A549 (cell line): ENCODE data around the gene POLD2. TPM values are rescaled to one million over a fixed set of nuclear protein-coding genes. Genes with fewer than 3 reads are reported as not detected.

ENCODE experiments used
- ATAC-seq, 2 experiments: fragments of 200-7000 bp in 1 of 2; fragments of >200 bp in 1 of 2; cut with Nextera tagmentation in 1 of 2; cut with Tn5 transposase in 1 of 2; 3 replicates each; pipeline versions ENCODE4 v1.8.0 to v1.9.1; 2018 to 2020; ENCODE audit warnings: mild to moderate bottlenecking in 1 of 2, moderate library complexity in 1 of 2
- CTCF ChIA-PET: fragments of 300-600 bp; sonication (Branson Sonifier 250); formaldehyde crosslinking; extraction: SDS; loops from one replicate; lab custom pipeline; 2021; ENCODE audit warnings: antibody characterized with exemption, inconsistent platforms; lab: Yijun Ruan, JAX
- POLR2A ChIA-PET: fragments of 350-600 bp; formaldehyde crosslinking; extraction: SDS; loops from one replicate; lab custom pipeline; 2021; ENCODE audit warnings: antibody characterized with exemption, inconsistent platforms; lab: Yijun Ruan, JAX
- DNase-seq, 2 experiments: peaks; one replicate each; pipeline versions ENCODE4 v3.0.0 to v3.0.0-alpha.2; 2011 to 2016; ENCODE audit warnings: low read depth in 1 of 2, low spot score in 1 of 2
- FAIRE-seq: peaks from 2 replicates; lab custom pipeline; 2011; peaks lifted over from hg19 to GRCh38; lab: Jason Lieb, UNC
- H3K27ac ChIP-seq, 2 experiments: fragments of >200 bp; sonication (Bioruptor Twin); formaldehyde crosslinking; 3 replicates each; pipeline ENCODE4 v1.5.1; 2016 to 2017
- H3K4me1 ChIP-seq: fragments of >200 bp; sonication (Bioruptor Twin); formaldehyde crosslinking; 3 replicates; pipeline ENCODE4 v1.6.1; 2016
- H3K4me2 ChIP-seq: fragments of >200 bp; sonication (Bioruptor Twin); formaldehyde crosslinking; 3 replicates; pipeline ENCODE4 v1.6.1; 2016
- H3K4me3 ChIP-seq: fragments of >200 bp; sonication (Bioruptor Twin); formaldehyde crosslinking; 3 replicates; pipeline ENCODE4 v1.5.1; 2016
- H3K9me3 ChIP-seq: fragments of >200 bp; sonication (Bioruptor Twin); formaldehyde crosslinking; 3 replicates; pipeline ENCODE4 v1.6.1; 2016
- BHLHE40 ChIP-seq: IDR thresholded peaks from 2 replicates; pipeline ENCODE4 v1.6.1; 2012; ENCODE audit warnings: low read depth, low read length, inconsistent platforms
- CBX2 ChIP-seq: fragments of 200-600 bp; sonication (generic); IDR thresholded peaks from 2 replicates; pipeline ENCODE4 v1.6.1; 2016; ENCODE audit warnings: low read depth, mild to moderate bottlenecking, borderline replicate concordance
- EHMT2 ChIP-seq: fragments of 200-600 bp; sonication (generic); IDR thresholded peaks from 2 replicates; pipeline ENCODE4 v1.6.1; 2016; ENCODE audit warnings: antibody characterized with exemption, low read depth, mild to moderate bottlenecking, moderate library complexity
- EP300 ChIP-seq, 2 experiments: fragments of >200 bp; sonication (Bioruptor Twin); formaldehyde crosslinking; IDR thresholded peaks; 2 replicates in 1 of 2; 3 replicates in 1 of 2; pipeline ENCODE4 v1.6.1; 2016 to 2017
- FOSB ChIP-seq: fragments of 250-450 bp; sonication (Bioruptor Pico); IDR thresholded peaks from 2 replicates; pipeline ENCODE4 v1.5.0; 2020; ENCODE audit warnings: mild to moderate bottlenecking, moderate library complexity
- FOXS1 ChIP-seq: fragments of 250-450 bp; sonication (Bioruptor Pico); IDR thresholded peaks from 2 replicates; pipeline ENCODE4 v1.5.0; 2020; ENCODE audit warnings: mild to moderate bottlenecking, moderate library complexity
- NFE2L2 ChIP-seq: fragments of 150-350 bp; conservative IDR thresholded peaks from 2 replicates; pipeline ENCODE4 v1.6.1; 2014; ENCODE audit warnings: low read length
- POLR2AphosphoS2 ChIP-seq: conservative IDR thresholded peaks from 2 replicates; pipeline ENCODE4 v1.6.1; 2012; ENCODE audit warnings: low read length, improper control_type of control experiment, inconsistent platforms
- TP53 ChIP-seq: fragments of 250-450 bp; sonication (Bioruptor Pico); IDR thresholded peaks from 2 replicates; pipeline ENCODE4 v1.5.0; 2021; ENCODE audit warnings: mild to moderate bottlenecking, moderate library complexity
- ZFP36 ChIP-seq: fragments of 450-650 bp; IDR thresholded peaks from 2 replicates; pipeline ENCODE4 v1.6.1; 2014; ENCODE audit warnings: borderline replicate concordance; ENCODE audit not compliant: partially characterized antibody
- ZNF302 ChIP-seq: fragments of 250-450 bp; sonication (Bioruptor Pico); IDR thresholded peaks from 2 replicates; pipeline ENCODE4 v1.9.0; 2021; ENCODE audit warnings: inconsistent platforms, mild to moderate bottlenecking, moderate library complexity
- ZSCAN20 ChIP-seq: fragments of 250-450 bp; sonication (Bioruptor Pico); IDR thresholded peaks from 2 replicates; pipeline ENCODE4 v1.8.0; 2022; ENCODE audit warnings: mild to moderate bottlenecking, moderate library complexity
- WGBS: methylation state at CpG from one replicate; pipeline ENCODE4 v1.1.6; 2017; ENCODE audit errors: missing lambda C conversion rate; 5-methylcytosine and 5-hydroxymethylcytosine counted together
- polyA plus RNA-seq, 4 experiments: library from polyadenylated mRNA; depleted of rRNA in 3 of 4; stranded (reverse); fragments of >200 nt; fragmentation: RNase III in 1 of 4; extraction: RNeasy Plus Mini Kit Qiagen cat#74134 plus additional on column Dnase treatment in 1 of 4; gene quantifications; 2 replicates in 3 of 4; 3 replicates in 1 of 4; pipeline ENCODE4 v1.2.3, GENCODE V29; 2011 to 2017
- TF ChIP-seq, protein P1 (sequence below): fragments of 250-450 bp; sonication (Bioruptor Pico); IDR thresholded peaks from 2 replicates; pipeline ENCODE4 v1.5.0; 2021; ENCODE audit warnings: mild to moderate bottlenecking, moderate library complexity, borderline replicate concordance
- TF ChIP-seq, protein P2 (sequence below): fragments of 450-650 bp; IDR thresholded peaks from 2 replicates; pipeline ENCODE4 v1.6.1; 2014; ENCODE audit warnings: antibody characterized with exemption
- TF ChIP-seq, protein P3 (sequence below): IDR thresholded peaks from 2 replicates; pipeline ENCODE4 v1.6.1; 2012; ENCODE audit warnings: low read depth, borderline replicate concordance
- TF ChIP-seq, protein P4 (sequence below): fragments of >200 bp; sonication (Bioruptor Twin); formaldehyde crosslinking; IDR thresholded peaks from 3 replicates; pipeline ENCODE4 v1.6.1; 2016
- TF ChIP-seq, protein P5 (sequence below): IDR thresholded peaks from 2 replicates; pipeline ENCODE4 v1.6.1; 2012
- TF ChIP-seq, protein P6 (sequence below): fragments of 250-450 bp; sonication (Bioruptor Pico); IDR thresholded peaks from 2 replicates; pipeline ENCODE4 v1.5.0; 2020; ENCODE audit warnings: low read depth, mild to moderate bottlenecking, moderate library complexity

The POLD2 gene
- polyA plus RNA-seq, 2 of the 4 experiments (the other 2 are of a cell fraction): 126 to 138 TPM

DNA sequence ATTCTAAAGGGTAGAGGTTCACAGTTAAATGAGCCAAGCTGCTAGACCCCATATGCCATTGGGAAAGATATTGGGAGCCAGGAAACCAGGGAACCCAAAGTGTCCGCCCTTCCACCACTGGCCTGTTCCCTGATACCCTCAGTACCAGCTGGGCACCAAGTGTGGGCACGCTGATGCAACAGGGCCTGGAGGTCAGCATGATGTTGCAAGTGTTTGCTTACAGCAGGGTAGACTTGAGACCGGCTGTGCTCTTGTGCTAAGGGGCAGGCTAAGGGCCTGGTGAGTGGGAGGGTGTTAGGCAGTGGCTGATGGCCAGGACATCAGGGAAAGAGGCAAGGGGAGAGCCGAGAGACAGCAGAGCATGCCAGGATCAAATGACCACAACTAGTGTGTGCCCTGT is 38.8 kb upstream of the POLD2 start:
- CTCF ChIA-PET: no interaction called here
- Histone ChIP-seq H3K4me2 (no peak overlapping the region), H3K4me1 (no peaks in the 10 kb centered on the region)
- no peak for DNase-seq
- TF ChIP-seq, protein P1, sequence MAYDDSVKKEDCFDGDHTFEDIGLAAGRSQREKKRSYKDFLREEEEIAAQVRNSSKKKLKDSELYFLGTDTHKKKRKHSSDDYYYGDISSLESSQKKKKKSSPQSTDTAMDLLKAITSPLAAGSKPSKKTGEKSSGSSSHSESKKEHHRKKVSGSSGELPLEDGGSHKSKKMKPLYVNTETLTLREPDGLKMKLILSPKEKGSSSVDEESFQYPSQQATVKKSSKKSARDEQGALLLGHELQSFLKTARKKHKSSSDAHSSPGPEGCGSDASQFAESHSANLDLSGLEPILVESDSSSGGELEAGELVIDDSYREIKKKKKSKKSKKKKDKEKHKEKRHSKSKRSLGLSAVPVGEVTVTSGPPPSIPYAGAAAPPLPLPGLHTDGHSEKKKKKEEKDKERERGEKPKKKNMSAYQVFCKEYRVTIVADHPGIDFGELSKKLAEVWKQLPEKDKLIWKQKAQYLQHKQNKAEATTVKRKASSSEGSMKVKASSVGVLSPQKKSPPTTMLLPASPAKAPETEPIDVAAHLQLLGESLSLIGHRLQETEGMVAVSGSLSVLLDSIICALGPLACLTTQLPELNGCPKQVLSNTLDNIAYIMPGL: no peak
- TF ChIP-seq EHMT2 (no peak), ZFP36 (no peak), BHLHE40 (no peak), TP53 (CRISPR knock-in tag) (no peak), POLR2AphosphoS2 (no peak), ZSCAN20 (no peak), FOXS1 (no peak), FOSB (CRISPR knock-in tag) (no peak), ZNF302 (CRISPR knock-in tag) (no peak)
- TF ChIP-seq, protein P2, sequence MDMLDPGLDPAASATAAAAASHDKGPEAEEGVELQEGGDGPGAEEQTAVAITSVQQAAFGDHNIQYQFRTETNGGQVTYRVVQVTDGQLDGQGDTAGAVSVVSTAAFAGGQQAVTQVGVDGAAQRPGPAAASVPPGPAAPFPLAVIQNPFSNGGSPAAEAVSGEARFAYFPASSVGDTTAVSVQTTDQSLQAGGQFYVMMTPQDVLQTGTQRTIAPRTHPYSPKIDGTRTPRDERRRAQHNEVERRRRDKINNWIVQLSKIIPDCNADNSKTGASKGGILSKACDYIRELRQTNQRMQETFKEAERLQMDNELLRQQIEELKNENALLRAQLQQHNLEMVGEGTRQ: no peak
- TF ChIP-seq, protein P3, sequence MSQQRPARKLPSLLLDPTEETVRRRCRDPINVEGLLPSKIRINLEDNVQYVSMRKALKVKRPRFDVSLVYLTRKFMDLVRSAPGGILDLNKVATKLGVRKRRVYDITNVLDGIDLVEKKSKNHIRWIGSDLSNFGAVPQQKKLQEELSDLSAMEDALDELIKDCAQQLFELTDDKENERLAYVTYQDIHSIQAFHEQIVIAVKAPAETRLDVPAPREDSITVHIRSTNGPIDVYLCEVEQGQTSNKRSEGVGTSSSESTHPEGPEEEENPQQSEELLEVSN: no peak
- TF ChIP-seq, protein P4, sequence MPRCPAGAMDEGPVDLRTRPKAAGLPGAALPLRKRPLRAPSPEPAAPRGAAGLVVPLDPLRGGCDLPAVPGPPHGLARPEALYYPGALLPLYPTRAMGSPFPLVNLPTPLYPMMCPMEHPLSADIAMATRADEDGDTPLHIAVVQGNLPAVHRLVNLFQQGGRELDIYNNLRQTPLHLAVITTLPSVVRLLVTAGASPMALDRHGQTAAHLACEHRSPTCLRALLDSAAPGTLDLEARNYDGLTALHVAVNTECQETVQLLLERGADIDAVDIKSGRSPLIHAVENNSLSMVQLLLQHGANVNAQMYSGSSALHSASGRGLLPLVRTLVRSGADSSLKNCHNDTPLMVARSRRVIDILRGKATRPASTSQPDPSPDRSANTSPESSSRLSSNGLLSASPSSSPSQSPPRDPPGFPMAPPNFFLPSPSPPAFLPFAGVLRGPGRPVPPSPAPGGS: no peak
- TF ChIP-seq, protein P5, sequence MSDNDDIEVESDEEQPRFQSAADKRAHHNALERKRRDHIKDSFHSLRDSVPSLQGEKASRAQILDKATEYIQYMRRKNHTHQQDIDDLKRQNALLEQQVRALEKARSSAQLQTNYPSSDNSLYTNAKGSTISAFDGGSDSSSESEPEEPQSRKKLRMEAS: no peak
- TF ChIP-seq, protein P6, sequence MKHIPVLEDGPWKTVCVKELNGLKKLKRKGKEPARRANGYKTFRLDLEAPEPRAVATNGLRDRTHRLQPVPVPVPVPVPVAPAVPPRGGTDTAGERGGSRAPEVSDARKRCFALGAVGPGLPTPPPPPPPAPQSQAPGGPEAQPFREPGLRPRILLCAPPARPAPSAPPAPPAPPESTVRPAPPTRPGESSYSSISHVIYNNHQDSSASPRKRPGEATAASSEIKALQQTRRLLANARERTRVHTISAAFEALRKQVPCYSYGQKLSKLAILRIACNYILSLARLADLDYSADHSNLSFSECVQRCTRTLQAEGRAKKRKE (CRISPR knock-in tag): no peak
- TF ChIP-seq, all 56 proteins: peak for 0
- Histone ChIP-seq H3K27ac (no peak overlapping the region), H3K4me3 (no peak overlapping the region), H3K9me3 (no peaks in the 10 kb centered on the region)
- POLR2A ChIA-PET: no interaction called here
- ATAC-seq (no peak), FAIRE-seq (no peak)
- 49% methylated on average over 4 of the region's 4 CpGs for WGBS

DNA sequence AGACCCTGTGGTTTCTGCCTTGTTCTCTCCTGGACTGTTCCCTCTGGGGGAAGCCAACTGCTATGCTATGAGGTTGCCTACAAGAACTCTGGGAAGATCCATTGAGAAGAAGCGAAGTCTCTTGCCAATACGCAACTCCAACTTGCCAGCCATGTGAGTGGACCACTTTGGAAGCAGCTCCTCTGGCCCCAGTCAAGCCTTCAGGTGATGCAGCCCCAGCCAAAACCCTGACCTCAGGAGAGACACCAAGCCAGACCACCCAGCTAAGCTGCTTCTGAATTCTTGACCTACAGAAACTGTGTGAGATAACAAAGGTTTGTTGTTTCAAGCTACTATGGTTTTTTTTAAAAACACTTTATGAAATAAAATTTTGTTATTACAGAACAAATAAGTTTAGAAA is 38.0 kb upstream of the POLD2 start:
- DNase-seq (no peak), FAIRE-seq (no peak), ATAC-seq (no peak)
- no peaks in the 10 kb centered on the region for H3K9me3 ChIP-seq
- ChIA-PET CTCF (no interaction called here), POLR2A (no interaction called here)
- no peaks in the 10 kb centered on the region for H3K4me1 ChIP-seq
- H3K27ac ChIP-seq: no peak overlapping the region
- TF ChIP-seq CBX2 (no peak), NFE2L2 (no peak), EP300 (IDR thresholded peaks at IDR 0.05) (no peak)
- no peak overlapping the region for H3K4me3 ChIP-seq
- no peak overlapping the region for H3K4me2 ChIP-seq
- 80% methylated on average over 2 of the region's 2 CpGs for WGBS
